GM21825 (cell line): Measurements from ENCODE around the gene DUSP21.
"Not testable (repeated sequence)": the region's sequence is repeated elsewhere in the genome, so short reads cannot be mapped to it uniquely, and the experiment has no call there.

Experiments used
- ATAC-seq: cut with Tn5 transposase; IDR thresholded peaks from one replicate; pipeline ENCODE4 v1.9.1; 2021; ENCODE audit warnings: mild to moderate bottlenecking, moderate library complexity; ENCODE audit not compliant: unreplicated experiment

The DUSP21 gene

GRCh38 chrX:44843753-44844152, at the start of gene DUSP21:
DUSP21 (plus strand) TSS chrX:44844021; CDS start chrX:44844133, 112 bp downstream.
- no peak for ATAC-seq

DNA sequence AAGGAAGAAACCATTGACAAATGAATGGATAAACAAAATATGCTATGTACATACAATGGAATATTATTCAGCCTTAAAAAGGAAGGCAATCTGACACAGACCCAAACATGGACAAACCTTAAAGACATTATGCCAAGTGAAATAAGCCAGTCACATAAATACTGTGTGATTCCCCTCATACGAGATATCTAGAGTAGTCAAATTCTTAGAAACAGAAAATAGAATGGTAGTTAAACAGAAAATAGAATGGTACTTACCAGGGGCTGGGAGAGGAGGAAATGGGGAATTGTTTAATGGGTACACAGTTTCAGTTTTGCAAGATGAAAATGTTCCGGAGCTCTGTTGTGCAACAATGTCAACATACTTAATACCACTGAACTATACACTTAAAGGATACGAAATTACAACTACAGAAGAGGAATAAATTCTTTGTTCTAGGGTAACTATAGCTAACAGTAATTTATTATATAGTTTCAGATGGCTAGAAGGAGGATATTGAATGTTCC, 47.8 kb upstream of the DUSP21 start:
- ATAC-seq = no peak

GRCh38 chrX:44802613-44803012, 41.2 kb upstream of the DUSP21 start:
- no peak for ATAC-seq

- ATAC-seq = no peak
Observed at GRCh38 chrX:44815681-44816080, 28.1 kb upstream of the DUSP21 start.

DNA sequence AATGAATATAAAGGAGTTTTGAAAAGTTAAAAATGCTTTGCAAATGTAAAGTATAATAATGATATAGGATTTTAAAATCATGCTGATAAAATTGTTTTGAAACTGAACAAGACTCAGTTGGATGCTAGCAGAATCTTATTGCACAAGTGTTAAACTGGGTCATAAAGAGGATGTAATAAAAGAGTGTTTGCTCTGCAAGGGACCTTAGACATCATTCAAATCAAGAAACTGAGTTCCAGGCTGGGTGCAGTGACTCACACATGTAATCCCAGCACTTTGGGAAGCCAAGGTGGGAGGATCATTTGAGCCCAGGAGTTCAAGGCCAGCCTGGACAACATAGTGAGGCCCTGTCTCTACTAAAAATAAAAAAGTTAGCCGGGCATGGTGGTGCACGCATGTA, 27.5 kb upstream of the DUSP21 start:
- ATAC-seq = no peak

DNA sequence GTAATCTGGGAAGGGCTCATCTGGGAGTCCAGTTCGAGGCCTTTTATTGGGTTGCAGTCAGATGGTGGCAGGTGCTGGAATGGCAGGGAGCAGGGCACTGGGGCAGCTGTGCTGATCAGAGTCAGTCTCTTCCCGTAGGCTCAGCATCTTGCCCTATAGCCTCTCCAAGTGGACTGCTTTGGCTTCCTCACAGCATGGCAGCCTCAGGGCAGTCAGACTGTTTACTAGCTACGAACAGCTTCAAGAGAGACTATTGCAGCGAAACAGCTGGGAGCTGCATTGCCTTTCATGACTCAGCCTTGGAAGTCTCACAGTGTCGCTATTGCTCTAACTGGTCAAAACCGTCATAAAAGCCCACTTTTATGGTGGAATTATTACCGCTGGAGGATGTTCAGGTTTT, 26.8 kb upstream of the DUSP21 start:
- no peak for ATAC-seq

DNA sequence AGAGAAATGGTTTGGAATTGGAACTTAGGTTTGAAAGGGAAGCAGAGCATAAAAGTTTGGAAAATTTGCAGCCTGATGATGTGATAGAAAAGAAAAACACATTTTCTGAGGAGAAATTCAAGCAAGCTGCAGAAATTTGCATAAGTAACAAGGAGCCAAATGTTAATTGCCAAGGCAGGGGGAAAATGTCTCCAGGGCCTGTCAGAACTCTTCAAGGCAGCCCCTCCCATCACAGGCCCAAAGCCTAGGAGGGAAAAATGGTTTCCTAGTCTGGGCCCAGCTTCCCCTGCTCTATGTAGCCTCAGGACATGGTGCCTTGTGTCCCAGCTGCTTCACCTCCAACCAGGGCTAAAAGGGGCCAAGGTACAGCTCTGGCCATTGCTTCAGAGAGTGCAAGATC, 21.2 kb upstream of the DUSP21 start:
- ATAC-seq = no peak

DNA sequence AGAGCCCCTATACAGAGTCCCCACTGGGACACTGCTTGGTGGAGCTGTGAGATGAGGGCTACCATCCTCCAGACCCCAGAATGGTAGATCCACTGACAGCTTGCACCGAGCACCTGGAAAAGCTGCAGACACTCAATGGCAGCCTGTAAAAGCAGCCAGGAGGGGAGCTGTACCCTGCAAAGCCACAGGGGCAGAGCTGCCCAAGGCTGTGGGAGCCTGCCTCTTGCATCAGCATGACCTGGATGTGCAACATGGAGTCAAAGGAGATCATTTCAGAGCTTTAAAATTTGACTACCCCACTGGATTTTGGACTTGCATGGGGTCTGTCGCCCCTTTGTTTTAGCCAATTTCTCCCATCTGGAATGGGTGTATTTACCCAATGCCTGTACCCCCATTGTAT, 20.6 kb upstream of the DUSP21 start:
- not testable (repeated sequence) for ATAC-seq

- ATAC-seq = no peak
Observed at GRCh38 chrX:44828008-44828605, 15.7 kb upstream of the DUSP21 start.

- ATAC-seq = no peak
Observed at GRCh38 chrX:44829832-44830231, 14.0 kb upstream of the DUSP21 start.

DNA sequence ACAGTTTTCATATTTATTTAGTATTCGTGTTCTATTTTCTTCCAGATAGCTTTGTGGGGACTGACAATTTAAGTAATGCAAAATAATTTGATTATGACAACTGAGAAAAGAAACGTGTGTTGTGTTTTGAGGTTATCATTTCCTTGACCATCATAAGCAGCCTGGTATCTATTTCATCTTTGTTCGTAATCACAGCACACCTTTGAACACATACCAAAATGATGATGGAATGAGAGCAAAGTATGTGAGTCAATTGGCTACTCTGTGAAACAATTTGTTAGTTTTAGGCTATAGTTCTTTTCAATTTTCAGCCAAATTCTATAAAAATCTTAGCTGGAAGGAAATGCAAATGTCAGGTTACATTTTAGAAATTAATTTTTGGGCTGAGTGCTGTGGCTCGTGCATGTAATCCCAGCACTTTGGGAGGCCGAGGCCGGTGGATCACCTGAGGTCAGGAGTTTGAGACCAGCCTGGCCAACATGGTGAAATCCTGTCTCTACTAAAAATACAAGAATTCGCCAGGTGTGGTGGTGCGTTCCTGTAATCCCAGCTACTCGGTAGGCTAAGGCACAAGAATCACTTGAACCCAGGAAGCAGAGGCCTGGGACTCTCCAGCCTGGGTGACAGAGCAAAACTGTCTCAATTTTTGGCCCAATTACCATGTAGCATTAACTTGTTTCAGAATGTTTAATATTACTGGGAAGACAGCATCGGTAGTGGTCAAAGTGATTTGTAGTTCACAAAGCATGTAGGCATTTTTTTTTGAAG, 1.1 kb upstream of the DUSP21 start:
- no peak for ATAC-seq

DNA sequence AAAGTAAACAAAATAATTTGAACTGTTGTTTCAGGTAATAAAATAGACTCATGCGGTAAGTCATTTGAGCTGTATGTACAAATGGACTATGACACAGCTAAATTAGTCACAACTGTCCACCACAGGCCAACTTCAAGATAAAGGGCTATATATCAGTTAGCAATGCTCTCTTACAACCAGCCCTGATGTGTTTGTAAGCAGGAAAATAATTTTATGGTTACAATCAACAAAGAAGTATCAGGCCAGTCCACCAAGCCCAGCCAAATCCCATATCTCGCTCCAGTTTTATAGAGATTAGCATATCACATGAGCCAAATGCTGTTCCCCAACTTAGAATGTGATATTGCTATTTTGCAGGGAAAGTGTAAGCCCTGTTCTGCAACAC, 511 bp upstream of the DUSP21 start:
- no peak for ATAC-seq

DNA sequence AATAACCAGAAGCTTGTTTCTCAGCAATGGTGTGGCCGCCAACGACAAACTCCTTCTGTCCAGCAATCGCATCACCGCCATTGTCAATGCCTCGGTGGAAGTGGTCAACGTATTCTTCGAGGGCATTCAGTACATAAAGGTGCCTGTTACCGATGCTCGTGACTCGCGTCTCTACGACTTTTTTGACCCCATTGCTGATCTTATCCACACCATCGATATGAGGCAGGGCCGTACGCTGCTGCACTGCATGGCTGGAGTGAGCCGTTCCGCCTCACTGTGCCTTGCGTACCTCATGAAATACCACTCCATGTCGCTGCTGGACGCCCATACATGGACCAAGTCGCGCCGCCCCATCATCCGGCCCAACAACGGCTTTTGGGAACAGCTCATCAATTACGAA, 383 bp downstream of the DUSP21 start:
- ATAC-seq = no peak

DNA sequence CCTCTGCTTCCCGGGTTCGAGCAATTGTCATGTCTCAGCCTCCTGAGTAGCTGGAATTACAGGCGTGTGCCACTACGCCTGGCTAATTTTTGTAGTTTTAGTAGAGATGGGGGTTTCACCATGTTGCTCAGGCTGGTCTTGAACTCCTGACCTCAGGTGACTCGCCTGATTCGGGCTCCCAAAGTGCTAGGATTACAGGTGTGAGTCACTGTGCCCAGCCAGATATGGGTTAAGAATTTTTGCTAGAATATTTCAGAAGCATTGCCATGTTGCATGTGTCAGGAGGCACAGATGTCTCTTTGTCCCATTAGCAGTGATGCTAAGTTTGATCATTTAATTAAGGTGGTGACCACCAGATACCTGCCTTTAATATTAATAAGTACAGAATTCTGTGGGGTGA, 7.1 kb downstream of the DUSP21 start:
- ATAC-seq = not testable (repeated sequence)

DNA sequence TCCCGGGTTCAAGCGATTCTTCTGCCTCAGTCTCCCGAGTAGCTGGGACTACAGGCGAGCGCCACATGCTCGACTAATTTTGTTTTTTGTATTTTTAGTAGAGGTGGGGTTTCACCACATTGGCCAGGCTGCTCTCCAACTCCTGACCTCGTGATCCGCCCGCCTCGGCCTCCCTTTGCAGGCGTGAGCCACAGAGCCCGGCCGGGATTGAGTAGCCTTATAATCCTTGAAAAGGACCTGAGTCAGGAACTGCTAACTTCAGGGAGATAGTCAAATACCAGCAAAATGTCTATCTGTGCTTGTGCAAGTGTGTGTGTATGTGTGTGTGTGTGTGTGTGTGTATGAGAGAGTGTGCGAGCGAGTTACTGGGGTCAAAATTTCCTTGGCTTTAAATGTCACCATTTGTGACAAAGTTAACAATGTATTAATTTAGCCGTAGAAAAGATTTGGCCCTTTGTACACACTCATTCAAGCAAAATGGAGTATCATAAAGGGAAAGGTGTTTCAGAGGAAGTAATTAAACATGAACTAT, 27.4 kb downstream of the DUSP21 start:
- no peak for ATAC-seq

GRCh38 chrX:44871931-44872820, 28.4 kb downstream of the DUSP21 start:
- ATAC-seq = peak; percentile 19

DNA sequence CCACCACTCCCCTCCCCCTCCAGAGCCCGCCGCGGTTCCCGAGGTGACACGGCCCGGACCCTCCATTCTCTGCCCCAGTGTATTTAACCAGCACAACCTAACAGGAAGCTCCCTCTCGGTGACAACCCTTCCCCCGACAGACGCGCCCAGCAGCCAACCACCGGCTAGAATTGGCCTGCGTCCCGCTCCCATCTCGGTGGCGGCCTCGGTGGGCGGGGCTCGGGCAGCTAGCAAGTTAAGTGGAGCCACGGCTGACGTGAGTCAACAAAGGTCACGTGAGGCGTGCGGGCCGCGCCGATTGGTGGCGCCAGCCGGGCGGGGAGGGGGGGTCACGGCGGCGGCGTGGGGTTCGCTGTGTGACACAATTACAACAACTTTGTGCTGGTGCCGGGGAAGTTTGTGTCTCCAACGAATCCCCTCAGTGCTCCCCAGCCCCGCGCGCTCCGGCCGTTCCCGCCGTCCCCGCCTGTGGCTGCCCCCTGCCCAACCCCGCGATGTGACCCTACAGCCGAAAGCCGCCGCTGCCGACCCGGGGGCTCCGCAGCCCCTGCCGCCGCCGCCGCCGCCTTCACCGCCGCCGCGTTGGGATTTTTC, 29.1 kb downstream of the DUSP21 start, which contains the start of gene KDM6A:
KDM6A (plus strand) TSS at position 368 of the 594 bp plus-strand sequence. CDS start 364 bp downstream, outside the sequence.
- peak; percentile 89 for ATAC-seq

- ATAC-seq = peak; percentile 21
Observed at GRCh38 chrX:44873415-44874276, 29.8 kb downstream of the DUSP21 start.

GRCh38 chrX:44874420-44875184, 30.8 kb downstream of the DUSP21 start:
- no peak for ATAC-seq
